HFFc6 (cell line): Measurements from ENCODE around the gene ANKRD39. TPM values are rescaled to one million over a fixed set of nuclear protein-coding genes. Genes with fewer than 3 reads are reported as not detected.
"Not testable (repeated sequence)": the region's sequence is repeated elsewhere in the genome, so short reads cannot be mapped to it uniquely, and the experiment has no call there.

Experiments
- DNase-seq: peaks from one replicate; pipeline ENCODE4 v3.0.0-alpha.2; 2018
- H3K27ac Mint-ChIP-seq: 2 replicates; pipeline ENCODE4 v1.8.0; 2020; ENCODE audit warnings: mild to moderate bottlenecking, mixed read lengths
- H3K27me3 Mint-ChIP-seq: 2 replicates; pipeline ENCODE4 v1.8.0; 2021; ENCODE audit warnings: mild to moderate bottlenecking, moderate library complexity, mixed read lengths; ENCODE audit not compliant: insufficient read depth
- H3K36me3 Mint-ChIP-seq: 2 replicates; pipeline ENCODE4 v1.8.0; 2021; ENCODE audit warnings: low read depth, mixed read lengths
- H3K4me1 Mint-ChIP-seq: 2 replicates; pipeline ENCODE4 v1.8.0; 2020; ENCODE audit warnings: low read depth, mixed read lengths
- H3K4me3 Mint-ChIP-seq: 2 replicates; pipeline ENCODE4 v1.8.0; 2020; ENCODE audit warnings: mild to moderate bottlenecking, moderate library complexity, mixed read lengths
- H3K9me3 Mint-ChIP-seq: 2 replicates; pipeline ENCODE4 v1.8.0; 2020; ENCODE audit warnings: mild to moderate bottlenecking, mixed read lengths
- CTCF ChIP-seq: fragments of 200-600 bp; sonication (generic); IDR thresholded peaks from 2 replicates; pipeline ENCODE4 v1.5.0; 2021; ENCODE audit warnings: antibody characterized with exemption, mild to moderate bottlenecking
- total RNA-seq, 6 experiments: library from RNA; stranded (reverse); fragmentation: NEBNext Ultra II Directional; extraction: Animal tissue kit (Norgen Biotek cat#: 25700); gene quantifications; 2 replicates in 1 of 6; 3 replicates in 5 of 6; pipeline ENCODE4 v1.2.3, GENCODE V29; 2021

ANKRD39 gene
- total RNA-seq, 6 experiments from 2014 or later, result 14.7 to 16.3 (median 15.3) TPM

GRCh38 chr2:96890252-96890651 lies 32.4 kb upstream of the ANKRD39 start:
- peaks cover 33% of the 10 kb centered on the region for H3K4me1 Mint-ChIP-seq
- no peak overlapping the region for H3K4me3 Mint-ChIP-seq
- no peak overlapping the region for H3K27ac Mint-ChIP-seq
- no peak for TF ChIP-seq CTCF
- DNase-seq, result no peak
- no peaks in the 10 kb centered on the region for H3K9me3 Mint-ChIP-seq
- H3K27me3 Mint-ChIP-seq, result peaks cover 22% of the 10 kb centered on the region
- no peaks in the 10 kb centered on the region for H3K36me3 Mint-ChIP-seq

GRCh38 chr2:96889502-96889901 lies 31.7 kb upstream of the ANKRD39 start:
- Mint-ChIP-seq H3K4me1 (peaks cover 33% of the 10 kb centered on the region), H3K27me3 (peaks cover 23% of the 10 kb centered on the region)
- DNase-seq, H3K36me3 Mint-ChIP-seq, H3K4me3 Mint-ChIP-seq, H3K27ac Mint-ChIP-seq, H3K9me3 Mint-ChIP-seq: not testable (repeated sequence)

GRCh38 chr2:96888072-96889011 lies 30.5 kb upstream of the ANKRD39 start:
- Mint-ChIP-seq H3K4me1 (peaks cover 33% of the 10 kb centered on the region), H3K27me3 (peaks cover 27% of the 10 kb centered on the region), H3K27ac (no peak overlapping the region), H3K9me3 (no peaks in the 10 kb centered on the region), H3K4me3 (no peak overlapping the region), H3K36me3 (no peaks in the 10 kb centered on the region)
- no peak for DNase-seq
- no peak for TF ChIP-seq CTCF

GRCh38 chr2:96887493-96888012 lies 29.7 kb upstream of the ANKRD39 start:
- no peak overlapping the region for H3K27ac Mint-ChIP-seq
- peaks cover 24% of the 10 kb centered on the region for H3K27me3 Mint-ChIP-seq
- peaks cover 33% of the 10 kb centered on the region for H3K4me1 Mint-ChIP-seq
- TF ChIP-seq CTCF, result no peak
- no peak for DNase-seq
- H3K36me3 Mint-ChIP-seq, result no peaks in the 10 kb centered on the region
- no peaks in the 10 kb centered on the region for H3K9me3 Mint-ChIP-seq
- no peak overlapping the region for H3K4me3 Mint-ChIP-seq

- H3K4me3 Mint-ChIP-seq, result no peak overlapping the region
- no peaks in the 10 kb centered on the region for H3K36me3 Mint-ChIP-seq
- H3K27ac Mint-ChIP-seq, result no peak overlapping the region
- DNase-seq, result no peak
- H3K27me3 Mint-ChIP-seq, result peaks cover 31% of the 10 kb centered on the region
- TF ChIP-seq CTCF, result no peak
- H3K9me3 Mint-ChIP-seq, result no peaks in the 10 kb centered on the region
- peaks cover 22% of the 10 kb centered on the region for H3K4me1 Mint-ChIP-seq
These were observed 27.9 kb upstream of the ANKRD39 start for GRCh38 chr2:96885432-96886347.
